ENCODE data around the gene TMCC1. TPM values are rescaled to one million over a fixed set of nuclear protein-coding genes. Genes with fewer than 3 reads are reported as not detected.

Gene TMCC1
- total RNA-seq, 4 donors from 2014 or later, result 24.3 to 41.7 (median 31.1) TPM

GRCh38 chr3:129695230-129695629 is 198.3 kb downstream of the TMCC1 start:
- no peaks in the 10 kb centered on the region for H3K27me3 ChIP-seq
- no peak for DNase-seq
- H3K36me3 ChIP-seq, result no peaks in the 10 kb centered on the region
- no peaks in the 10 kb centered on the region for H3K9me3 ChIP-seq
- intact Hi-C loops (cut with DNase I), result no loop called here
- WGBS, 2 donors, result 90 to 93% methylated on average over 2 of the region's 2 CpGs
- H3K27ac ChIP-seq, result no peak overlapping the region
- TF ChIP-seq CTCF (IDR thresholded peaks at IDR 0.05) (no peak), POLR2A (IDR thresholded peaks at IDR 0.05) (no peak)
- no peak overlapping the region for H3K4me3 ChIP-seq (replicated peaks in 1 of 3)
- peaks cover 4 to 6% of the 10 kb centered on the region in 2 donors for H3K4me1 ChIP-seq

- no peaks in the 10 kb centered on the region for H3K27me3 ChIP-seq
- no peak overlapping the region for H3K4me3 ChIP-seq (replicated peaks in 1 of 3)
- H3K27ac ChIP-seq, result no peak overlapping the region
- DNase-seq, result no peak
- no peak for TF ChIP-seq CTCF (IDR thresholded peaks at IDR 0.05)
- TF ChIP-seq POLR2A (IDR thresholded peaks at IDR 0.05), result no peak
- H3K9me3 ChIP-seq, result no peaks in the 10 kb centered on the region
- intact Hi-C loops (cut with DNase I), result no loop called here
- H3K36me3 ChIP-seq, result no peaks in the 10 kb centered on the region
- WGBS, 2 donors, result 70 to 73% methylated on average over 5 of the region's 5 CpGs
- peaks cover 4 to 7% of the 10 kb centered on the region in 2 donors for H3K4me1 ChIP-seq
Observed at GRCh38 chr3:129694228-129694627, 199.3 kb downstream of the TMCC1 start.

GRCh38 chr3:129692743-129693142 is 200.8 kb downstream of the TMCC1 start:
- 93 to 97% methylated on average over 2 of the region's 2 CpGs for WGBS, 2 donors

GRCh38 chr3:129690963-129691362 is 202.5 kb downstream of the TMCC1 start:
- no peaks in the 10 kb centered on the region for H3K27me3 ChIP-seq

More at GRCh38 chr3:129692743-129693142, 200.8 kb downstream of the TMCC1 start:
- no peak for TF ChIP-seq POLR2A (IDR thresholded peaks at IDR 0.05)
- TF ChIP-seq CTCF (IDR thresholded peaks at IDR 0.05), result no peak
- H3K4me3 ChIP-seq (replicated peaks in 1 of 3), result no peak overlapping the region
- no peaks in the 10 kb centered on the region for H3K9me3 ChIP-seq
- H3K27me3 ChIP-seq, result no peaks in the 10 kb centered on the region
- no peaks in the 10 kb centered on the region for H3K36me3 ChIP-seq
- H3K27ac ChIP-seq, result no peak overlapping the region
- peaks cover 11 to 22% of the 10 kb centered on the region in 2 donors for H3K4me1 ChIP-seq
- intact Hi-C loops (cut with DNase I), result no loop called here
- DNase-seq, result no peak

GRCh38 chr3:129690406-129690805 is 203.1 kb downstream of the TMCC1 start:
- H3K9me3 ChIP-seq, result no peaks in the 10 kb centered on the region
- TF ChIP-seq CTCF (IDR thresholded peaks at IDR 0.05), result no peak
- TF ChIP-seq POLR2A (IDR thresholded peaks at IDR 0.05), result no peak
- H3K36me3 ChIP-seq, result no peaks in the 10 kb centered on the region
- no peak for DNase-seq
- intact Hi-C loops (cut with DNase I), result no loop called here
- no peak overlapping the region for H3K27ac ChIP-seq
- no peaks in the 10 kb centered on the region for H3K27me3 ChIP-seq
- no peak overlapping the region for H3K4me3 ChIP-seq (replicated peaks in 1 of 3)
- H3K4me1 ChIP-seq, result peaks cover 25 to 37% of the 10 kb centered on the region in 2 donors

More at GRCh38 chr3:129690963-129691362, 202.5 kb downstream of the TMCC1 start:
- no peaks in the 10 kb centered on the region for H3K9me3 ChIP-seq
- intact Hi-C loops (cut with DNase I), result no loop called here
- TF ChIP-seq POLR2A (IDR thresholded peaks at IDR 0.05) (no peak), CTCF (IDR thresholded peaks at IDR 0.05) (no peak)
- H3K36me3 ChIP-seq, result no peaks in the 10 kb centered on the region
- no peak overlapping the region for H3K27ac ChIP-seq
- 91 to 96% methylated on average over 2 of the region's 2 CpGs for WGBS, 2 donors
- DNase-seq, result no peak
- H3K4me3 ChIP-seq (replicated peaks in 1 of 3), result no peak overlapping the region
- H3K4me1 ChIP-seq, result peaks cover 25 to 37% of the 10 kb centered on the region in 2 donors

Measured in thyroid gland (tissue), 4 donors.